Activated naive CD4-positive, alpha-beta T cell treated with anti-CD3 and anti-CD28 coated beads, Interleukin-2, amount 50 U/mL, for 72 hours (primary cell): ENCODE data around the gene CELF2. TPM values are rescaled to one million over a fixed set of nuclear protein-coding genes. Genes with fewer than 3 reads are reported as not detected.

ENCODE experiments used
- ATAC-seq, 2 donors: fragments of 150-1000 bp; cut with Tn5 transposase; 2 replicates each; pipeline ENCODE4 v1.10.0; 2021; ENCODE audit warnings: mild to moderate bottlenecking in 2 of 2, moderate library complexity in 2 of 2
- DNase-seq, 2 donors: peaks; one replicate each; pipeline ENCODE4 v3.0.0; 2021 to 2022; ENCODE audit warnings: low spot score in 2 of 2
- H3K27ac Mint-ChIP-seq, 2 donors: one replicate each; pipeline ENCODE4 v1.8.0; 2022; ENCODE audit warnings: mild to moderate bottlenecking in 2 of 2, mixed read lengths in 2 of 2
- H3K36me3 Mint-ChIP-seq, 2 donors: one replicate each; pipeline ENCODE4 v1.8.0; 2022; ENCODE audit warnings: mixed read lengths in 2 of 2
- H3K9me3 Mint-ChIP-seq, 2 donors: one replicate each; pipeline ENCODE4 v1.8.0; 2022; ENCODE audit warnings: mixed read lengths in 2 of 2
- total RNA-seq, 2 donors: library from RNA; stranded (reverse); gene quantifications; one replicate each; pipeline ENCODE4 v1.2.3, GENCODE V29; 2022

CELF2 gene
- total RNA-seq, 2 donors from 2014 or later, result 95.0 to 120 TPM

DNA sequence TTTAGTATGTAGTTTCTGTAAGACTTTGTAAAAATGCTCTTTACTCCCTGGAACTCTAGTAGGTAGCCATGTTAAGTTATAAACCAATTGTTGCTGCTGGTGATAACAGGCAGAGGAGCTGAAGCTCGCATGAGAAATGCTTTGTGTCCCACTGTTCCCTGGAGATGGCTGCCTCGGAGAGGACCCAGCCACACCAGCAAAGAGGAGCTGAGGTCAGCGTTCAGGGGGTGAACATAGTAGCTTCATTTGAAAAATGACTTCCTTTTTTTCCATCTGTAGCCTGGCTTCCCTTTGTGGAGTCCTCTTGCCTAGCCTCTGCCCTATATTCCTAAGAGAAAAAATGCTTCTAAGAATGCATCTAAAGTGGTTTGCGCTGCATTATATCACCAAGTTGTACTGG, 20.3 kb downstream of the CELF2 start:
- ATAC-seq (no peak), DNase-seq (no peak)
- no peak overlapping the region for H3K27ac Mint-ChIP-seq
- H3K9me3 Mint-ChIP-seq, result no peaks in the 10 kb centered on the region
- no peaks in the 10 kb centered on the region for H3K36me3 Mint-ChIP-seq

GRCh38 chr10:11042357-11042756, 24.7 kb downstream of the CELF2 start:
- ATAC-seq (no peak), DNase-seq (no peak)
- Mint-ChIP-seq H3K27ac (no peak overlapping the region), H3K36me3 (no peaks in the 10 kb centered on the region), H3K9me3 (no peaks in the 10 kb centered on the region)

GRCh38 chr10:11043039-11043438, 25.4 kb downstream of the CELF2 start:
- no peak overlapping the region for H3K27ac Mint-ChIP-seq
- H3K9me3 Mint-ChIP-seq, result no peaks in the 10 kb centered on the region
- ATAC-seq, result no peak
- no peaks in the 10 kb centered on the region for H3K36me3 Mint-ChIP-seq
- no peak for DNase-seq

- no peak for DNase-seq
- no peak overlapping the region for H3K27ac Mint-ChIP-seq
- no peaks in the 10 kb centered on the region for H3K36me3 Mint-ChIP-seq
- no peak for ATAC-seq
- no peaks in the 10 kb centered on the region for H3K9me3 Mint-ChIP-seq
Measured at GRCh38 chr10:11043446-11044127, 25.9 kb downstream of the CELF2 start.

DNA sequence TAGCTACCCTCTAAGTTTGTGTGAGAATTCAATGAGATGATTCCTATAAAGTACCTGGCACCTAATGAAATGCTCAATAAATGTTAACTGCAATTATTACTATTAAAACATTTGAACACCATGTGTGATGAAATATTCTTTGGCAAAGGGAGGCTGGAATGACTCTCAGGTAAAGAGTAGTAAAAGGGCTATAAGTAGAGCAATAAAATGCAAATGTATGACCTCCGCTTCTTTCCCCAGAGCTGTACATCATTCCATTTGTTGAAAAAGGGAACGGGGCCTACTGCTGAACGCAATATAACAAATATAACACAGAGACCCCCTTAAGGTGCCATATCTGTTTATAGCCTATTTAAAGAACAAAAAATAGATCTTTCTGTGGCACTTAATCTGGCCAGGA, 27.8 kb downstream of the CELF2 start:
- Mint-ChIP-seq H3K36me3 (no peaks in the 10 kb centered on the region), H3K9me3 (no peaks in the 10 kb centered on the region), H3K27ac (no peak overlapping the region)
- ATAC-seq (no peak), DNase-seq (no peak)

DNA sequence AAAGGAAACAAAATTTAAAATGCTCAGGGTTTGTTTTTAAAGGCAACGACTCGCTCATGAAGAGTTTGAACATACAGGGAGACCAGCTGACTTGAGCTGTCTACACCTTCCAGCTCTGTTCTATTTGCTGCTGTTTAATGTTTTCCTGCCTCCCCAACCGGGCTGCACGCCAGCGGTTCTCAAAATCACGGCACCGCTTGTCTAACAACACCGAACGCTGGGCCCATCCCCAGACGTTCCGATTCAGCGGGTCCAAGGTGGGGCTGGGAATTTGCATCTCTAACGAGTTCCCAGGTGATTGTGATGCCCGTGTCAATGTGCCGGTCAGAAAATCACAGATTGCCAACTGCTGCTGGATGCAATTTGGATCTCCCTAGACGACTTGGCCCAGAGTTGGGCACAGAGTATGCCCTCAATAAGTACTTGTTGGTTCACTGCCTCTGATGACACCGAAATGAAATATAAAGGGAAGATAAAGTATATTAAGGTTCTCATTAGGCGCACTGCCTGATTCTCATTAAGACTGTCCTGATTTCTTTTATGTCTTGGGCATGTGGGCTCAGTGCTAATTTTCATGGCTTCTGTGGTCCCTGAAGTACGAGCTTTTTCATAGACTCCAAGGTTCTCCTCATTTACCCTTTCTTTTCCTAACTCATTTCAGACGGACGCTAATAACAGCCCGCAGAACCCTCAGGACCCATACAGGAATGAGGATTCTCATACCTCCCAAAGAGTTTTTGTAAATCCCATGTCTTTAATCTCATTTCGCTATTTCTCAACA, 28.5 kb downstream of the CELF2 start:
- no peak for ATAC-seq
- DNase-seq, result no peak
- H3K9me3 Mint-ChIP-seq, result no peaks in the 10 kb centered on the region
- no peak overlapping the region for H3K27ac Mint-ChIP-seq
- no peaks in the 10 kb centered on the region for H3K36me3 Mint-ChIP-seq

DNA sequence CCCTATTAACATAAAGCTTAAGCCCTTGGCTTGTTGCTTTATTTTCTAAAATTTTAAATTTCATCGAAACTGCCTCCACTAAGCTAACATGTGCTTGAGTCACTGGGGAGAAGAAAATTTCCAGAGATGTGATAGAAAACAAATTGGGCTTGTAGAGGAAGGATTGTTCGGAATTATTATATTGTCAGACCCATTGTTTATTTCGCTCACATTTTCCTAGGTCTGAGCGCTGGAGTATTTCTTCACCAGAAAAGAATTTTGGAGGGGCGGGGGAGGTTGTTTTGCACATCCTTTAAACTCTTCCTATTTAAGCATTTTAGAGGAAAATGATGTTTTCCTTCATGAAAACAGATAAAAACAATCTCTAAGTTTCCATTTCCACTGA, 29.1 kb downstream of the CELF2 start:
- H3K27ac Mint-ChIP-seq, result no peak overlapping the region
- H3K9me3 Mint-ChIP-seq, result no peaks in the 10 kb centered on the region
- DNase-seq (no peak), ATAC-seq (no peak)
- H3K36me3 Mint-ChIP-seq, result no peaks in the 10 kb centered on the region

GRCh38 chr10:11048707-11049278, 31.1 kb downstream of the CELF2 start:
- ATAC-seq (no peak), DNase-seq (no peak)
- Mint-ChIP-seq H3K9me3 (no peaks in the 10 kb centered on the region), H3K36me3 (no peaks in the 10 kb centered on the region), H3K27ac (no peak overlapping the region)

DNA sequence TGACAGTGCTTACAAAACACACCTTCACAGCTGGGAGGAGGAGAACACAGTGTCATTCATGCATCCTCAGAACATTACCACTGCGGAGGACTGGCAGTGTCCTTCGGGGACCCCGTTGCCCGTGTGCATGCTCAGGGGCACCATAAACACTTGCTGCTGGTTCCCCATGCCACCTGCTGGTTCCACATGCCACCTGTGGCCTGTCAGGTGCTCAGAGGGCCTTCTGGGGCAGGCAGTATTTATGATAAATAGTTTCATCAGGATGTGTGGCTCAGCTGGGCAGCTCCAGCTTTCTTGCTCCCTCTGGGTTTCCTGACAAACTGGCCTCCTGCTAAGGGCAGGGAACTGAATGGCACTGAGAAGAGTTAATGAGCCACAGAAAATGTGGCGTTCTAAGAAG, 32.1 kb downstream of the CELF2 start:
- ATAC-seq, result no peak
- Mint-ChIP-seq H3K27ac (no peak overlapping the region), H3K9me3 (no peaks in the 10 kb centered on the region)

DNA sequence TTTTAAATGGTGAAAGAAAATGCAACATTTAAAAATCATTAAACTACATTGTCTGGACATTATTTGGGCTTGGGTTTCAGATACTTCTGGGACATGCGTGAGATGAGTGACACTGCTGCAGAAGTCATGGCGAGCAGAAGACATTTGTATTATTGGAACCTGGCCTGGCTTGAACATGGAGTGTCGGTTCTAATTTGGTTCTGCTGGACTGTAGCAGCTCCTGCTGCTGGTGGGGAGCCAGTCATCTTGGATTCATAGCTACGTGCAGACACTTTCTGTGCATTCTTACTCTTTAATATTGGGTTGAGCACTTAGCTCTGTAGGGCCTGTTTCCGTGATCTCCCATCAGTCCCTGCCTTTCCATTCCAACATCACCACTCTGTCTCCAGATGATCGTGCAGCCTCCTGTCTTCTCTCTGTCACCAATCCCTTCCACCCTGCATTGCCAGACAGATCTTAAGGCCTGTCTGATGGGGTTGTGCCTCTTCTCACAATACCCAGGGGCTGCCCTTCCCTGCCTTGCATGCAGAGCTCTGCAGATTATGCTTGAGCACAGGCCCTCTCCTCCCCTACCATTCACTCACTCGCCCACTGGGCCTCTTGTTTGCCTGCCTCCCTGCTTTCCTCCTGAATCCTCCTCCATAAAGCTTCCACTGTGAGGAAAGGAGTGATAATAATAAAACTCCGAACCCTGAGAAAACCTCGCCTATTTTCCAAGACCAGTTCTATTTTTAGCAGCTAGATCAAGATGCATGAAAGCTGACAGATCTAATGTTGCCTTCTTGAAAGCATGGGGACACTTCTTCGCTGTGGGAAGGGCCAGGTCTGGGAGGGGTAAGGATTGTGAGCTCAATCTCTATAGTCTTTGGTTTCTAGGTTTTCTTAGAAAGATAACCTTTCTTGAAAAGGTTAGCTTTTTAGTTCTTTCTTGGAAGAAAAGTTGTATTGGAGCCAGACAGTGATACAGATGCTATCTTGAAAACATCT, 32.9 kb downstream of the CELF2 start:
- H3K36me3 Mint-ChIP-seq, result no peaks in the 10 kb centered on the region
- no peak for ATAC-seq
- no peak for DNase-seq
- no peak overlapping the region for H3K27ac Mint-ChIP-seq
- H3K9me3 Mint-ChIP-seq, result no peaks in the 10 kb centered on the region

More for the DNA sequence above, 32.1 kb downstream of the CELF2 start:
- no peaks in the 10 kb centered on the region for H3K36me3 Mint-ChIP-seq
- no peak for DNase-seq

- no peak for DNase-seq
- no peak for ATAC-seq
- Mint-ChIP-seq H3K9me3 (no peaks in the 10 kb centered on the region), H3K27ac (no peak overlapping the region), H3K36me3 (no peaks in the 10 kb centered on the region)
Measured at GRCh38 chr10:11057018-11057417, 39.3 kb downstream of the CELF2 start.

- Mint-ChIP-seq H3K9me3 (no peaks in the 10 kb centered on the region), H3K27ac (no peak overlapping the region), H3K36me3 (no peaks in the 10 kb centered on the region)
- ATAC-seq, result no peak
- no peak for DNase-seq
Measured at GRCh38 chr10:11057448-11057847, 39.8 kb downstream of the CELF2 start.

- H3K36me3 Mint-ChIP-seq, result no peaks in the 10 kb centered on the region
- no peak for ATAC-seq
- H3K27ac Mint-ChIP-seq, result no peak overlapping the region
- no peaks in the 10 kb centered on the region for H3K9me3 Mint-ChIP-seq
- no peak for DNase-seq
Measured at GRCh38 chr10:11057994-11058393, 40.3 kb downstream of the CELF2 start.

DNA sequence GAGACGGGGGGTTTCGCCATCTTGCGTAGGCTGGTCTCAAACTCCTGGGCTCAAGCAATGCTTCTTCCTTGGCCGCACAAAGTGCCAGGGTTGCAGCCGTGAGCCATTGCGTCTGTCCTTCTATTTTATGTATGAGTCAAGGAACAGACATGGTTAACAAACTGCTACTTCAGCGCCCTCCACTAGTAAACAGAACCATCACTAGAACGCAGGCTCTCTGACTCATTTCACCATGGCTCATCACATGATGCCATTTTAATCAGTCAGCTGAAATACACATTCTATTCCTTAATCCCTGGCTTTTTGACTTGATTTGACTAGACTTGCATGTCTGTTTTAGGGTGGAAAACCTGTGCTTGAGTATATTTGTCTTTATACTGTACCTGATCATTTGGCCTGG, 41.3 kb downstream of the CELF2 start:
- no peaks in the 10 kb centered on the region for H3K9me3 Mint-ChIP-seq
- no peak overlapping the region for H3K27ac Mint-ChIP-seq
- no peak for ATAC-seq
- H3K36me3 Mint-ChIP-seq, result no peaks in the 10 kb centered on the region
- no peak for DNase-seq

- ATAC-seq, result no peak
- Mint-ChIP-seq H3K27ac (no peak overlapping the region), H3K9me3 (no peaks in the 10 kb centered on the region), H3K36me3 (no peaks in the 10 kb centered on the region)
- DNase-seq, result no peak
Measured at GRCh38 chr10:11063856-11064255, 46.2 kb downstream of the CELF2 start.

GRCh38 chr10:11064832-11065231, 47.2 kb downstream of the CELF2 start:
- H3K9me3 Mint-ChIP-seq, result no peaks in the 10 kb centered on the region
- no peak for ATAC-seq
- no peaks in the 10 kb centered on the region for H3K36me3 Mint-ChIP-seq

DNA sequence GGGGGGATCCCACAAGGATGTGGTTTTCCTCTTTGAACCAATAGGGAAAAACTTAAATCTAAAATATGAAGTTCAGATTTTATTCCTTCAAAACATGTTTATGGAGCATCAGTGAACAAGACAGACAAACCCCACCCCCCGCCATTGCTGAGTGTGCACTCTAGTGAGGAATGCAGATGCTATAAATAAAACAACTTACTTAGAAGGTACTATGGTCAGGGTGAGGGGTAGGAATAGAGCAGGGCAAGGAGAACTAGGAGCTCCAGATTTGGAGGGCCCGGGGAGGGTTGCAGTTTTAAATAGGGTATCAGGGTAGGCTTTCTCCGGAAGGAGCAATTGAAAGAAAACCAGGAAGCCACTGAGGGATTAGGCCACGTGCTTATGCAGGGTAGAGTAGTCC, 47.9 kb downstream of the CELF2 start:
- no peak for DNase-seq
- no peaks in the 10 kb centered on the region for H3K9me3 Mint-ChIP-seq
- H3K27ac Mint-ChIP-seq, result no peak overlapping the region
- no peak for ATAC-seq
- H3K36me3 Mint-ChIP-seq, result no peaks in the 10 kb centered on the region

More at GRCh38 chr10:11064832-11065231, 47.2 kb downstream of the CELF2 start:
- no peak overlapping the region for H3K27ac Mint-ChIP-seq
- no peak for DNase-seq
